Right lobe of liver (tissue), 4 donors: ENCODE data around the gene DLG2.

Source experiments
- CTCF ChIP-seq, 4 donors: fragments of 200-600 bp in 3 of 4; fragments of 450-650 bp in 1 of 4; IDR thresholded peaks; one replicate each; pipeline versions ENCODE4 v1.5.1 to v1.8.0; 2016 to 2022; ENCODE audit warnings: antibody characterized with exemption in 4 of 4, mild to moderate bottlenecking in 2 of 4
- POLR2A ChIP-seq: fragments of 450-650 bp; IDR thresholded peaks from one replicate; pipeline ENCODE4 v1.6.1; 2017; ENCODE audit warnings: antibody characterized with exemption, mild to moderate bottlenecking
- donor health status: DM: no; HTN: no; CAD: no.
- donor health status: DM: no; HTN: no; CAD: no.
- donor health status: DM: no; HTN: yes; CAD: no.

GRCh38 chr11:84673753-84674152, 953.4 kb downstream of the DLG2 start:
- no peak for TF ChIP-seq CTCF (IDR thresholded peaks at IDR 0.05)
- no peak for TF ChIP-seq POLR2A
